Astrocyte (in vitro differentiated cells and primary cell): ENCODE results near the gene ACVR2B. TPM values are rescaled to one million over a fixed set of nuclear protein-coding genes. Genes with fewer than 3 reads are reported as not detected.
"Not testable (repeated sequence)": the region's sequence is repeated elsewhere in the genome, so short reads cannot be mapped to it uniquely, and the experiment has no call there.

Experiments used
- DNase-seq: peaks from one replicate; pipeline ENCODE4 v3.0.0-alpha.2; 2010; ENCODE audit warnings: low read depth
- FAIRE-seq: peaks from 2 replicates; lab custom pipeline; 2011; peaks lifted over from hg19 to GRCh38; lab: Jason Lieb, UNC
- H2AFZ ChIP-seq: 2 replicates; pipeline ENCODE4 v1.6.0; 2012; ENCODE audit warnings: low read depth, low read length, inconsistent platforms
- H3K27ac ChIP-seq: 2 replicates; pipeline ENCODE4 v1.5.1; 2011; ENCODE audit warnings: low read depth, low read length, inconsistent platforms
- H3K27me3 ChIP-seq: 2 replicates; pipeline ENCODE4 v1.6.0; 2011; ENCODE audit warnings: low read length, inconsistent platforms; ENCODE audit not compliant: insufficient read depth
- H3K36me3 ChIP-seq: 2 replicates; pipeline ENCODE4 v1.5.1; 2011; ENCODE audit warnings: low read length, inconsistent platforms; ENCODE audit not compliant: insufficient read depth
- H3K4me1 ChIP-seq: 2 replicates; pipeline ENCODE4 v1.5.1; 2011; ENCODE audit warnings: low read length, inconsistent platforms; ENCODE audit not compliant: insufficient read depth
- H3K4me2 ChIP-seq: 2 replicates; pipeline ENCODE4 v1.6.0; 2012; ENCODE audit warnings: low read length, inconsistent platforms
- H3K4me3 ChIP-seq: 2 replicates; pipeline ENCODE4 v1.5.1; 2011; ENCODE audit warnings: low read depth, mild to moderate bottlenecking, low read length, inconsistent platforms; ENCODE audit not compliant: insufficient read depth
- H3K79me2 ChIP-seq: 2 replicates; pipeline ENCODE4 v1.6.0; 2012; ENCODE audit warnings: mild to moderate bottlenecking, low read length, inconsistent platforms; ENCODE audit not compliant: insufficient read depth
- H3K9ac ChIP-seq: 2 replicates; pipeline ENCODE4 v1.6.0; 2012; ENCODE audit warnings: mild to moderate bottlenecking, low read length, inconsistent platforms
- H3K9me3 ChIP-seq: 2 replicates; pipeline ENCODE4 v1.5.1; 2012; ENCODE audit warnings: low read depth, mild to moderate bottlenecking, low read length, inconsistent platforms; ENCODE audit not compliant: insufficient read depth
- H4K20me1 ChIP-seq: 2 replicates; pipeline ENCODE4 v1.6.0; 2012; ENCODE audit warnings: low read length, inconsistent platforms; ENCODE audit not compliant: insufficient read depth
- H3K27ac Mint-ChIP-seq: one replicate; pipeline ENCODE4 v1.8.0; 2021; ENCODE audit warnings: mild to moderate bottlenecking, mixed read lengths; ENCODE audit not compliant: unreplicated experiment
- H3K27me3 Mint-ChIP-seq: one replicate; pipeline ENCODE4 v1.8.0; 2021; ENCODE audit warnings: low read depth, mixed read lengths; ENCODE audit not compliant: unreplicated experiment
- H3K36me3 Mint-ChIP-seq: one replicate; pipeline ENCODE4 v1.8.0; 2021; ENCODE audit warnings: low read depth, mixed read lengths; ENCODE audit not compliant: unreplicated experiment
- H3K4me1 Mint-ChIP-seq: one replicate; pipeline ENCODE4 v1.8.0; 2021; ENCODE audit warnings: low read depth, mixed read lengths; ENCODE audit not compliant: unreplicated experiment
- H3K4me3 Mint-ChIP-seq: one replicate; pipeline ENCODE4 v1.8.0; 2021; ENCODE audit warnings: mild to moderate bottlenecking, moderate library complexity, mixed read lengths; ENCODE audit not compliant: unreplicated experiment
- H3K9me3 Mint-ChIP-seq: one replicate; pipeline ENCODE4 v1.8.0; 2021; ENCODE audit warnings: mild to moderate bottlenecking, mixed read lengths; ENCODE audit not compliant: unreplicated experiment
- EZH2 ChIP-seq: IDR thresholded peaks from 2 replicates; pipeline ENCODE4 v1.6.1; 2012; ENCODE audit warnings: mild to moderate bottlenecking, low read length, inconsistent platforms; ENCODE audit not compliant: insufficient read depth
- total RNA-seq: library from RNA; stranded (reverse); gene quantifications from 2 replicates; pipeline ENCODE4 v1.2.1, GENCODE V29; 2021
- TF ChIP-seq, protein P1 (sequence below): IDR thresholded peaks from 2 replicates; pipeline ENCODE4 v1.5.1; 2011; ENCODE audit warnings: low read depth, mild to moderate bottlenecking, inconsistent platforms, low read length, moderate library complexity; ENCODE audit not compliant: insufficient read depth

The ACVR2B gene
- total RNA-seq, 1 donor from 2014 or later = 14.7 TPM

DNA sequence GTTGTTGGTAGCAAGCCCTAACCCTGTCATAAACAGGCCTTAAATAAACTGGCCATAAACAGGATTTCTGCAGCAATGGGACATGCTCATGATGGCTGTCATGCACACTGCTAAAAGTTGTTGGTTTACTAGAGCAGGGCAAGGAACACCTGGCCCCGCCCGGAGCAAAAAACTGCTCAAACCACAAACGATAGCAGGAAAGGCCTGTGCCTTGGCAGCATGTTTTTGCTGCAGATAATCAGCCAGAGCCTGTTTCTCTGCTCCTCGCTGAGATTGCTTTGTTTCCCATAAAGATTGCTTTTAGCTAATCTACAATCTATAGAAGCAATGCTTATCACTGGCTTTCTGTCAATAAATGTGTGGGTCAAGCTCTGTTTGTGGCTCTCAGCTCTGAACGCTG, 32.9 kb upstream of the ACVR2B start:
- H3K27ac Mint-ChIP-seq, DNase-seq, H3K27me3 ChIP-seq, H3K79me2 ChIP-seq, H3K4me3 ChIP-seq, H3K36me3 ChIP-seq, H3K27ac ChIP-seq, H4K20me1 ChIP-seq, H2AFZ ChIP-seq, H3K9me3 Mint-ChIP-seq, H3K27me3 Mint-ChIP-seq, H3K4me3 Mint-ChIP-seq, H3K9me3 ChIP-seq, H3K4me1 ChIP-seq, H3K4me2 ChIP-seq, FAIRE-seq, H3K4me1 Mint-ChIP-seq, H3K9ac ChIP-seq, H3K36me3 Mint-ChIP-seq: not testable (repeated sequence)

DNA sequence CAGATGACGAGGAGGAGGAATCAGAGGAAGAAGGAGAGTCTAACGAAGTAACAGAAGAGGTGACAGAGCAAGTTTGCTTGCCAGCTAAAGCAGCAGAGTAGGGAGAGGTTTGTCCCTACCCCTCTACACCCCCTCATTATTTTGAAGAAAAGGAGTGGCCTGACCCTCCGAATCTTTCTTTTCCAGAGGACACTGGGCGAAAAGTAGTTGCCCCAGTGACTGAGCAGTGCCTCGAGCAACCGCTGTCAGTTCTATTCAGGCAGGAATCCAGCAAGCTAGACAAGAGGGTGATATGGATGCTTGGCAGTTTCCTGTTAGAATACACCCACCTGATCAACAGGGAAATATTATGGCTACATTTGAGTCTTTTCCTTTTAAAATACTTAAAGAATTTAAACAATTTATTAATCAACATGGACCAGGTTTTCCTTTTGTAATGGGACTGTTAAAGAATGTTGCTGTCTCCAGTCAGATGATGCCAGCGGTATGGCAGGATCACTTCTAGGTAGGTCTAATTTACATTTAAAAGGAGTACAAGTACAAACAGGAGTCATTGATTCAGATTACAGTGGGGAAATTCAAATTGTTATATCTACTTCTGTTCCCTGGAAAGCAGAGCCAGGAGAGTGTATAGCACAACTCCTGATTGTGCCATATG, 31.9 kb upstream of the ACVR2B start:
- FAIRE-seq (no peak), DNase-seq (no peak)
- Histone ChIP-seq H4K20me1 (no peaks in the 10 kb centered on the region), H3K9me3 (no peaks in the 10 kb centered on the region), H3K79me2 (no peaks in the 10 kb centered on the region), H2AFZ (no peak overlapping the region), H3K4me1 (no peaks in the 10 kb centered on the region), H3K9ac (no peak overlapping the region), H3K36me3 (no peaks in the 10 kb centered on the region), H3K4me2 (no peak overlapping the region), H3K27ac (no peak overlapping the region), H3K27me3 (no peaks in the 10 kb centered on the region), H3K4me3 (no peak overlapping the region)
- Mint-ChIP-seq H3K9me3 (no peaks in the 10 kb centered on the region), H3K4me1 (no peaks in the 10 kb centered on the region), H3K4me3 (no peak overlapping the region), H3K27me3 (peaks cover 6% of the 10 kb centered on the region), H3K27ac (no peak overlapping the region), H3K36me3 (no peaks in the 10 kb centered on the region)
- no peak for TF ChIP-seq EZH2
- TF ChIP-seq, protein P1, sequence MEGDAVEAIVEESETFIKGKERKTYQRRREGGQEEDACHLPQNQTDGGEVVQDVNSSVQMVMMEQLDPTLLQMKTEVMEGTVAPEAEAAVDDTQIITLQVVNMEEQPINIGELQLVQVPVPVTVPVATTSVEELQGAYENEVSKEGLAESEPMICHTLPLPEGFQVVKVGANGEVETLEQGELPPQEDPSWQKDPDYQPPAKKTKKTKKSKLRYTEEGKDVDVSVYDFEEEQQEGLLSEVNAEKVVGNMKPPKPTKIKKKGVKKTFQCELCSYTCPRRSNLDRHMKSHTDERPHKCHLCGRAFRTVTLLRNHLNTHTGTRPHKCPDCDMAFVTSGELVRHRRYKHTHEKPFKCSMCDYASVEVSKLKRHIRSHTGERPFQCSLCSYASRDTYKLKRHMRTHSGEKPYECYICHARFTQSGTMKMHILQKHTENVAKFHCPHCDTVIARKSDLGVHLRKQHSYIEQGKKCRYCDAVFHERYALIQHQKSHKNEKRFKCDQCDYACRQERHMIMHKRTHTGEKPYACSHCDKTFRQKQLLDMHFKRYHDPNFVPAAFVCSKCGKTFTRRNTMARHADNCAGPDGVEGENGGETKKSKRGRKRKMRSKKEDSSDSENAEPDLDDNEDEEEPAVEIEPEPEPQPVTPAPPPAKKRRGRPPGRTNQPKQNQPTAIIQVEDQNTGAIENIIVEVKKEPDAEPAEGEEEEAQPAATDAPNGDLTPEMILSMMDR = no peak

DNA sequence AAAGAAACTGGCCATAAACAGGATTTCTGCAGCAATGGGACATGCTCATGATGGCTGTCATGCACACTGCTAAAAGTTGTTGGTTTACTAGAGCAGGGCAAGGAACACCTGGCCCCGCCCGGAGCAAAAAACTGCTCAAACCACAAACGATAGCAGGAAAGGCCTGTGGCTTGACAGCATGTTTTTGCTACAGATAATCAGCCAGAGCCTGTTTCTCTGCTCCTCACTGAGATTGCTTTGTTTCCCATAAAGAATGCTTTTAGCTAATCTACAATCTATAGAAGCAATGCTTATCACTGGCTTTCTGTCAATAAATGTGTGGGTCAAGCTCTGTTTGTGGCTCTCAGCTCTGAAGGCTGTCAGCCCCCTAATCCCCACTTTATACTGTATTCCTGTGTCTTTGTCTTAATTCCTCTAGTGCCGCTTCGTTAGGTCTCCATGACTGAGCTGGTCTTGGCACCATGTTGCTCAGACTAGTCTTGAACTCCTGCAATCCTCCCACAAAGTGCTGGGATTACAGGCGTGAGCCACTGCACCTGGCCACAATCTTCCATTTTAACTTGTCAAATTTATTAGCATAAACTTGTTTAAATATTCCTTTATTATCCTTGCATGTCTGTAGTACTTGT, 26.8 kb upstream of the ACVR2B start:
- H3K27me3 Mint-ChIP-seq = not testable (repeated sequence)

DNA sequence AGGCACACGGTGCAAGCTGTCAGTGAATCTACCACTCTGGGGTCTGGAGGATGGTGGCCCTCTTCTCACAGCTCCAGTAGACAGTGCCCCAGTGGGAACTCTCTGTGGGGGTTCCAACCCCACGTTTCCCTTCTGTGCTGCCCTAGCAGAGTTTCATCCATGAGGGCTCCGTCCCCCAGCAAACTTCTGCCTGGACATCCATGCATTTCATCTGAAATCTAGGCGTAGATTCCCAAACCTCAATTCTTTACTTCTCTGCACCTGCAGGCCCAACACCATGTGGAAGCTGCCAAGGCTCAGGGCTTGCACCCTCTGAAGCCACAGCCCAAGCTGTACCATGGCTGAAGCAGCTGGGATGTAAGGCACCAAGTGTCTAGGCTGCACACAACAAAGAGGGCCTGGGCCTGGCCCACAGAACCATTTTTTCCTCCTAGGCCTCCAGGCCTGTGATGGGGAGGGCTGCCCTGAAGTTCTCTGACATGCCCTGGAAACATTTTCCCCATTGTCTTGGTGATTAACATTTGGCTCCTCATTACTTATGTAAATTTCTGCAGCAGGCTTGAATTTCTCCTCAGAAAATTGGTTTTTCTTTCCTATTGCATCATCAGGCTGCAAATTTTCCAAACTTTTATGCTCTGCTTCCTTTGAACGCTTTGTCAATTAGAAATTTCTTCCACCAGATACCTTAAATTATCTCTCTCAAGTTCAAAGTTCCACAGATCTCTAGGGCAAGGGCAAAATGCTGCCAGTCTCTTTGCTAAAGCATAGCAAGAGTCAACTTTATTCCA, 20.6 kb upstream of the ACVR2B start:
- not testable (repeated sequence) for DNase-seq, H3K4me3 ChIP-seq, H2AFZ ChIP-seq, H3K27ac Mint-ChIP-seq, H3K9ac ChIP-seq, H3K4me3 Mint-ChIP-seq, H3K27me3 Mint-ChIP-seq, H3K4me1 ChIP-seq, H4K20me1 ChIP-seq, H3K4me1 Mint-ChIP-seq, H3K36me3 ChIP-seq, H3K36me3 Mint-ChIP-seq, FAIRE-seq, H3K27ac ChIP-seq, H3K27me3 ChIP-seq, H3K4me2 ChIP-seq, H3K79me2 ChIP-seq
- H3K9me3 ChIP-seq = peaks cover 11% of the 10 kb centered on the region
- H3K9me3 Mint-ChIP-seq = peaks cover 46% of the 10 kb centered on the region

More for the DNA sequence above, 26.8 kb upstream of the ACVR2B start:
- not testable (repeated sequence) for H3K27me3 ChIP-seq, H3K36me3 ChIP-seq, H2AFZ ChIP-seq, H4K20me1 ChIP-seq, H3K4me1 ChIP-seq, H3K79me2 ChIP-seq, H3K36me3 Mint-ChIP-seq, H3K4me1 Mint-ChIP-seq, FAIRE-seq, H3K4me2 ChIP-seq, H3K27ac Mint-ChIP-seq, H3K4me3 Mint-ChIP-seq, DNase-seq, H3K4me3 ChIP-seq, H3K9ac ChIP-seq, H3K27ac ChIP-seq, H3K9me3 ChIP-seq
- peaks cover 17% of the 10 kb centered on the region for H3K9me3 Mint-ChIP-seq

DNA sequence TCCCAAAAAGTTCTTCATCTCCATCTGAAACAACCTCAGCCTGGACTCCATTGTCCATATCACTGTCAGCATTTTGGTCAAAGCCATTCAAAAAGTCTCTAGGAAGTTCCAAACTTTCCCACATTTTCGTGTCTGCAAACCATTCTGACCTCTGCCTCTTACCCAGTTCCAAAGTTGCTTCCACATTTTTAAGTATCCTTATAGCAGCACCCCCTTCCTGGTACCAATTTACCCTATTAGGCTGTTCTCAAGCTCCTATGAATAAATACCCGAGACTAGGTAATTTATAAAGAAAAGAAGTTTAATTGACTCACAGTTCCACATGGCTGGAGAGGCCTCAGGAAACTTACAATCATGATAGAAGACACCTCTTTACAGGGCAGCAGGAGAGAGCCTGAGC, 20.0 kb upstream of the ACVR2B start:
- H3K4me1 ChIP-seq, H3K4me3 ChIP-seq, H3K4me3 Mint-ChIP-seq, H3K4me1 Mint-ChIP-seq, H3K27me3 Mint-ChIP-seq, H4K20me1 ChIP-seq, H3K27ac Mint-ChIP-seq, H3K27me3 ChIP-seq, H3K79me2 ChIP-seq, H2AFZ ChIP-seq, H3K4me2 ChIP-seq, DNase-seq, H3K36me3 Mint-ChIP-seq, H3K36me3 ChIP-seq, H3K9ac ChIP-seq, FAIRE-seq, H3K27ac ChIP-seq: not testable (repeated sequence)
- peaks cover 49% of the 10 kb centered on the region for H3K9me3 Mint-ChIP-seq
- H3K9me3 ChIP-seq = peaks cover 11% of the 10 kb centered on the region
